Stomach smooth muscle (tissue), 2 donors: Measurements from ENCODE around the gene ILF2.

Experiments used
- H3K27ac ChIP-seq: one replicate; pipeline ENCODE4 v1.7.0; 2013; ENCODE audit warnings: mild to moderate bottlenecking, low read length, inconsistent platforms
- H3K27me3 ChIP-seq, 2 donors: one replicate each; pipeline ENCODE4 v1.7.0; 2013; ENCODE audit warnings: low read length in 2 of 2; ENCODE audit not compliant: insufficient read depth in 2 of 2, control insufficient read depth in 1 of 2
- H3K36me3 ChIP-seq, 2 donors: one replicate each; pipeline ENCODE4 v1.7.0; 2013; ENCODE audit warnings: low read length in 2 of 2; ENCODE audit not compliant: control insufficient read depth in 2 of 2, insufficient read depth in 2 of 2
- H3K4me1 ChIP-seq: one replicate; pipeline ENCODE4 v1.7.0; 2013; ENCODE audit warnings: low read length; ENCODE audit not compliant: control insufficient read depth, insufficient read depth
- H3K4me3 ChIP-seq, 2 donors: one replicate each; pipeline ENCODE4 v1.7.0; 2013; ENCODE audit warnings: low read length in 2 of 2
- H3K9ac ChIP-seq, 2 donors: one replicate each; pipeline ENCODE4 v1.7.0; 2013; ENCODE audit warnings: low read length in 2 of 2, mild to moderate bottlenecking in 1 of 2
- H3K9me3 ChIP-seq, 2 donors: one replicate each; pipeline ENCODE4 v1.7.0; 2013; ENCODE audit warnings: low read length in 2 of 2; ENCODE audit not compliant: control insufficient read depth in 2 of 2
- donor health status: healthy.
- donor health status: Pancreatic carcinoma.

The ILF2 gene

DNA sequence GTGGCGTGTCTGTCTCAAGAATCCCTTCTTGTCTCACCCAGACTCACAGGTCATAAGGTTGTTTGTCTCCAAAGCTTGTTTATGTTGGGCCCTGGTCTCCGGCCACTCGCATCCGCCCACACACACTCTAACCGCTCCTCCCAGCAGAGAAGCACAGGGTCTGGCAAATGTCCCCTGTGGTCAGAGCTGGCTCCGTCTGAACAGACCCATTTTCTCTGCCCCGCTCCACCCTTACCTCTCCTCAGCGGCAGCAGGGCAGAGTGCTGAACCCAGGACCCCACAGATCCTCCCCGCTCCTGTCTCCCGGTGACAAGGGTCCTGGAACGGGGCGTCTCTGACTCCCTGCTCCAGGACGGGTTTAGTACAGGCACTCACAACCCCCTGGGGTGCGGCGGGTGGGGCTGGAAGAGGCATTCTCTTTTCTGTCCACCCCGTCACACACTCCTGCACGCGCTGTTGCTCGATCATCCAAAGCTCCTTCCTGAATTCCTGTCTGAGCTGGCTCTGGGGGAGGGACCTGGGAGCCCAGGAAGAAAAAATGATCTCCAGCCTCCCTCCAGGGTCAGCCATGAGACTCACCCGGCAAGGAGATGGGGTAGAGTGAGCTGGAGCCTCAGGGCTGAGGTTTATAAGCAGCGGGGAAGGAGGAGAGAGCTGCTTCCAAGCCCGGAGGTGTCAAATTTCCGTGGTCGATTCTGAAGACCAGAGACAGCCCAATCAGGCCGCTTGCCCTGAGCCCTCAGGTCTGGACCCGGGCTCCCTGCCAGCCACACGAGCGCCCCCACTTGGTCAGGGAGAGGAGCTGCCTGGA is 43.7 kb downstream of the ILF2 start, which contains the start of gene S100A13:
S100A13 (minus strand) TSS at position 602 of the 811 bp plus-strand sequence. CDS start 1,033 bp downstream, outside the sequence.
- Histone ChIP-seq H3K36me3 (no peaks in the 10 kb centered on the region), H3K9me3 (no peaks in the 10 kb centered on the region), H3K27me3 (no peaks in the 10 kb centered on the region), H3K9ac (peak within 1 kb of the TSS; percentile 71 to 88), H3K27ac (peak within 1 kb of the TSS; percentile 83), H3K4me1 (peaks cover 48% of the 10 kb centered on the region), H3K4me3 (peak within 1 kb of the TSS; percentile 50 to 84)

DNA sequence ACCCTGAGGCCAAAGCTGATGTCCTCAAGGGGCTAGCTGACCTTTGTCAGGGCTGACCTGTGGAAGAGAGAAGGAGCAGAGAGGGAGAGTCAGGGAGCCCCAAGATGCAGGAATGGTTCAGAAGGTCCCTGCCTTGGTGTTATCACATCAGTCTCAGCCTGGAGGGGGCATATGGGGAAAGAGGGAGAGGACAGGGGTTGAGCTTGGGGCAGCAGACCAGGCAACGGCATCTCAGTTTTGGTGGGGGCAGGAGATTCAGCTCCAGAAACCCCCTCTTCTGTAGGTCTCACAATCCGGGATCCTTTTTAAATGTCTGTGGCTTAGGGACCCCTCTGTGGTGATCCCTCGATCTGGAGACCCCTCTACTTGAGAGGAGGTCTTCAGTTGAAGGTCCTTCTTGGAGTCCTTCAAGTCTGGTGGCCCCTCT is 44.3 kb downstream of the ILF2 start:
- H3K4me1 ChIP-seq, result peaks cover 48% of the 10 kb centered on the region
- no peaks in the 10 kb centered on the region for H3K27me3 ChIP-seq
- H3K9ac ChIP-seq, result peak overlapping the region; percentile 71 to 88
- peak overlapping the region; percentile 50 to 84 for H3K4me3 ChIP-seq
- peak overlapping the region; percentile 83 for H3K27ac ChIP-seq
- H3K9me3 ChIP-seq, result no peaks in the 10 kb centered on the region
- H3K36me3 ChIP-seq, result no peaks in the 10 kb centered on the region

DNA sequence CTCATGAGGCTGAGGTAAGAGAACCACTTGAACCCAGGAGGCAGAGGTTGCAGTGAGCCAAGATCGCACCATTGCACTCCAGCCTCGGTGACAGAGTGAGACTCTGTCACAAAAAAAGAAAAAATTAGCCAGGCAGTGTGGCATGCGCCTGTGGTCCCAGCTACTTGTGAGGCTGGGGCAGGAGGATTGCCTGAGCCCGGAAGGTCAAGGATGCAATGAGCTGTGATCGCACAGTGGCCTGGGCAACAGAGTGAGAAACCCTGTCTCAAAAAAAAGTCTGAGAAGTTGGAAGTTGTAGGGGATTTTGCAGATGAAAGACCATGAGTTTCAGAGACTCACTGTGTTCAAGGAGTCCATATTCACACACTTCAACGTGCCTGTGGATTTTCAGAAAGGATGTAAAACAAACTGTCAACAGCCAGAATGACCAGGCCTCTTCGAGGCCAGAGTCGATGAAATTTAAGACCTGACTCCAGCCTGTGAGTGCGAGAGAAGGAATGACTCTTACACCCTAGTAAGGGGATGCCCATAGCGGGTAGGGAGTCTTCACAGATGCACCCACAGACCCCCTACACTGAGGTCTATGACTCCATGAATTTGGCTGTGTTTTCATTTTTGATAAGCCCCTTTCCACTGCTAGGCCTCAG is 45.7 kb downstream of the ILF2 start:
- peaks cover 45% of the 10 kb centered on the region for H3K4me1 ChIP-seq
- no peaks in the 10 kb centered on the region for H3K27me3 ChIP-seq
- peak overlapping the region in 1 of 2 donors; percentile 51 for H3K9ac ChIP-seq
- H3K36me3 ChIP-seq, result no peaks in the 10 kb centered on the region
- H3K4me3 ChIP-seq, result no peak overlapping the region
- H3K9me3 ChIP-seq, result no peaks in the 10 kb centered on the region
- H3K27ac ChIP-seq, result peak overlapping the region; percentile 83

DNA sequence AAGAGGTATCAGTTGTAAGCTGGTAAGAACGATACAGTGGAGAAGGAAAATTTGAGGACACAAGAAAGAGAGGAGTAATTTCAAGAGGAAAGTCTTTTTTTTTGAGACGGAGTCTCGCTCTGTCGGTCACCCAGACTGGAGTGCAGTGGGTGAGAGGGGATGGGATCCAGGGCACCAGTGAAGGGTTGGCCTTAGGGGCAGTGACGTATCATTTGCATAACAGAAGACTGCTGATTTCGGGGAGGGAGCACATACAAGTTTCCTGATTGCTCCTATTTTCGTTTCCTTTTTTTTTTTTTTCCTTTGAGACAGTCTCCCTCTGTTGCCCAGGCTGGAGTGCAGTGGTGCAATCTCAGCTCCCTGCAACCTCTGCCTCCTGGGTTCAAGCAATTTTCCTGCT is 47.7 kb downstream of the ILF2 start:
- Histone ChIP-seq H3K27me3 (no peaks in the 10 kb centered on the region), H3K4me3 (no peak overlapping the region), H3K9ac (no peak overlapping the region), H3K4me1 (peaks cover 40% of the 10 kb centered on the region), H3K36me3 (peaks cover 0 to 7% of the 10 kb centered on the region in 2 donors), H3K9me3 (no peaks in the 10 kb centered on the region), H3K27ac (no peak overlapping the region)

DNA sequence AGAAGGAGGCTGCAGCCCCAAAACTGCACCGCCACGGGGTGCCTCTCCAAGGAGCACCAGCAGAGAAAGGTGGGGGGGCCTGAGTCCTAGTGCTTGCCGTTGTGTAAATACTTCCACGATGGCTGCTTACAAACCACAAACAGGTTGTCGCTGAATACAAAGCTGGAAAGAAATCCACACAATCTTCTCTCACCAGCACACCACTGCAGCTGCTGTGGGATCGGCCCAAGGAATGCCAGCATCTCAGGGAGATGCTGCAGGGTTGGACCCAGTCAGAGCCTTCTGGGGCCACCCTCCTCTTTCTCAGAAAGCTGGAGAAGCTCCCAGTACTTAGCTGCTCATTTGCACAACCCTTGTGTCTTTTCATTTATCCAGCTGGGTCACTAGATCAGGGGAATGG is 51.6 kb downstream of the ILF2 start:
- Histone ChIP-seq H3K36me3 (peaks cover 0 to 7% of the 10 kb centered on the region in 2 donors), H3K4me3 (no peak overlapping the region), H3K9ac (no peak overlapping the region), H3K9me3 (no peaks in the 10 kb centered on the region), H3K4me1 (peaks cover 25% of the 10 kb centered on the region), H3K27ac (no peak overlapping the region), H3K27me3 (no peaks in the 10 kb centered on the region)

DNA sequence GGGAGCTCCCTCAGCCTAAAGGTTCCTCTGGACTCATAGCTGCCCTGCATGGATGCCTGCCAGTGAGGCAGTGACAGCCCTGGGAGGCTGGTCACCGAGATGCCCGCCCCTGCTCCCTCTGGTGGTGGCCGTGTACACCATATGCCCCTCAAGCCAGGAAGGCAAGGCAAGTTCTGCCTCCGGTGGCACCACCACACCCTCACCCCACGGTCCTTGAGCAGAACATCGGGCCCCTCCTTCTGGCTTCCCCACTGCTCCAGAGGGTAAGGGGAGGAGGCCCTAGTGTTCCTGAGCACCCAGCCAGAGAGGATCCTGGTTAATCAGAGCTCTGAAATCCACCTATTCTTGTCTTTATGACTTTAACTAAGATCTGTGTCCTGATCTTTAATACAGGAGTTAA is 53.1 kb downstream of the ILF2 start:
- no peak overlapping the region for H3K9ac ChIP-seq
- H3K27me3 ChIP-seq, result no peaks in the 10 kb centered on the region
- peaks cover 0 to 7% of the 10 kb centered on the region in 2 donors for H3K36me3 ChIP-seq
- no peaks in the 10 kb centered on the region for H3K9me3 ChIP-seq
- H3K27ac ChIP-seq, result no peak overlapping the region
- H3K4me3 ChIP-seq, result no peak overlapping the region
- peaks cover 28% of the 10 kb centered on the region for H3K4me1 ChIP-seq

DNA sequence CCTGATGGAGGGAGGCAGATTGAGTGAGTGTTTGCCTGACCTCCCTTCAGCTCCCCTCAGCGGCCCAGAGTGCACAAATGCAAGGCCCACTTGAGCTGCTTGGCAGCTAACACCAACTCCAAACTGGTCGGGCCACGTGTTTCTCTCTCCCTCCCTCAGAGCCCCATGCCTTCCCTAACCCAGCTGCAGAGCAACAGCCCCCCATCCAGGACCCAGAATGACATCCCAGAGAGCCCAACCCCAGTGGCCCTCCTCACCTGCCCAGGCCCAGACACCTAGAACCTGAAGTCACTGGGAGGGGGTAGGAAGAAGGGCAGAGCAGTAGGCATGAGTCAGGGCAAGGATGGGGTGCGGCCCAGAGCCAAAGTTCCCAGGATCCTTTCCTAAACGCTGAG is 53.9 kb downstream of the ILF2 start:
- no peaks in the 10 kb centered on the region for H3K9me3 ChIP-seq
- H3K27ac ChIP-seq, result no peak overlapping the region
- peaks cover 31% of the 10 kb centered on the region for H3K4me1 ChIP-seq
- no peak overlapping the region for H3K4me3 ChIP-seq
- peaks cover 0 to 7% of the 10 kb centered on the region in 2 donors for H3K36me3 ChIP-seq
- no peak overlapping the region for H3K9ac ChIP-seq
- H3K27me3 ChIP-seq, result no peaks in the 10 kb centered on the region

DNA sequence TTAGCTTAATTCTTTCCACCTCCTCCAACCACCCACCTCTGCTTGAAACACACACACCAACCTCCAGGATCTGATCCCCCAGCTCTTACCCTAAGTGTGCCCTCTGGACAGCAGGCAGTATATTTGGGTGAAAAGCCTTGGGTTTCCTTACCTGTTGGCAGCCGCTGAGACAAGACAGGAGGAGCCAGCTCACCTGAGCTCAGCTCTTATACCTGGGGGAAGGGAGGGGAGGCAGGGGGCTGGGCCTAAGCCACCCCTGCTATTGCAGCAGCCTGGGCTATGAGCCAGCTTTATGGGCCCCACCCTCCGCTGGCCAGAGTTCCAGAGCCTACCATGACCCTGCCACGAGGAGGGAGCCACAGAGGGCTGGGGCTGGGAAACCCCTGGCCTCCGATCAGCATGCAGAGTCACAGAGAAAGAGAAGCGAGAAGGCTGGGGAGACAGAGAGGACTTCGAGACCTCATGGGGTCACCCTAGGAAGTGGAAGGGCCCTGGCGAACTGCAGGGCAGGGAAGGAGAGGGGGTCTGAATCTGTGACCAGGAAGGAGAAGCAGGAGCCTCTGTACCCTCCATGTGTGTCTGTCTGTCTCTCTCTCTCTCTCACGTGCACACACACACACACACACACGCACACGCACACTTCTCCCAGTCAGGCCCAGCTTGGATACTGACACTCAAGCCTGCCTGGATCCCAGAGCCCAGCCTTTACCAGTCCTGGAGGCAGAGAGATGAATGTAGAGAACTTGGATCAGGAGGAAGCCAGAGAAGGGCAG is 54.5 kb downstream of the ILF2 start, which contains the start of gene S100A14:
S100A14 (minus strand) TSS at position 182 of the 773 bp plus-strand sequence. CDS start 467 bp downstream, outside the sequence.
- Histone ChIP-seq H3K27ac (no peak within 1 kb of the TSS), H3K9ac (no peak within 1 kb of the TSS), H3K9me3 (no peaks in the 10 kb centered on the region), H3K4me1 (peaks cover 37% of the 10 kb centered on the region), H3K27me3 (no peaks in the 10 kb centered on the region), H3K36me3 (peaks cover 0 to 7% of the 10 kb centered on the region in 2 donors), H3K4me3 (no peak within 1 kb of the TSS)

DNA sequence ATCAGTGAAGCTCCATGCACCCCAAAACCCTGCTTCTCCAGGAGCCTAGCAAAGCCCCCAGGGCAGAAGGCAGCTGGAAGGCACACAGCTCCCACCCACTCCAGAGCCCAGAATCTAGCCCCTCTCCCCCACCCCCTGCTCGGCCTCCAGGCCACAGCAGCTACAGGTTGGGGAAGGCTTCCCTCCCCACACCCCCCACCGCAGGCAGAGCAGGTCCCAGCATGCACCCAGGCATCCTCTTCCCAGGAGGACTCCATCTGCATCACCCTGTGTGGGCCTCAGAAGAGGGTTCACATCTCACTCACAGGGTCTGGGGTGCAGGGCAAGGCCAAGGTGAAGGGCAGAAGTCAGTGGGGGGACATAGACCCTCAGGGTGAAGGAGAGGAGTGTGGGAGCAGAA is 55.4 kb downstream of the ILF2 start:
- H3K9ac ChIP-seq, result no peak overlapping the region
- H3K27me3 ChIP-seq, result no peaks in the 10 kb centered on the region
- no peak overlapping the region for H3K4me3 ChIP-seq
- H3K27ac ChIP-seq, result no peak overlapping the region
- peaks cover 0 to 7% of the 10 kb centered on the region in 2 donors for H3K36me3 ChIP-seq
- H3K9me3 ChIP-seq, result no peaks in the 10 kb centered on the region
- H3K4me1 ChIP-seq, result peaks cover 45% of the 10 kb centered on the region

DNA sequence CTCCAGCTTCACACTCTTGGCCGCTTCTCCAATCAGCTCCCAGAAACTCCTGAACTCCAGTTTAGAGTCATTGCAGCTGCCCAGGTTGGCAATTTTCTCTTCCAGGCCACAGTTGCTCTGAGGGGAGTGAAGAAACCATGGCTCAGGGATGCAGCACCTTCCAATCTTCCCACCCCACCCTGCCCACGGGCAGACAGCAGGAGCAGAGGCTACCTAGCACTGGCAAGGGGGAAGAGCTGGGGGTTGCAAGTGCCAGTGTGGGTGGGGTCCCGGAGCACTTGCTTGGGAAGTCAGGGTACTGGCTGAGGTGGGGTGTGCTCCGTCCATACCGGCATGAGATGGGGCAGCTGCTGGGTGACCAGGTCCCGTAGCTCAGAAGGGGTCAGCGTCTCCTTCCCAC is 55.9 kb downstream of the ILF2 start:
- H3K4me1 ChIP-seq, result peaks cover 49% of the 10 kb centered on the region
- no peaks in the 10 kb centered on the region for H3K9me3 ChIP-seq
- no peaks in the 10 kb centered on the region for H3K27me3 ChIP-seq
- H3K9ac ChIP-seq, result no peak overlapping the region
- no peak overlapping the region for H3K27ac ChIP-seq
- H3K36me3 ChIP-seq, result peaks cover 0 to 7% of the 10 kb centered on the region in 2 donors
- no peak overlapping the region for H3K4me3 ChIP-seq
